HG03280 (cell line): ENCODE data around the gene ZNF777.
"Not testable (repeated sequence)": the region's sequence is repeated elsewhere in the genome, so short reads cannot be mapped to it uniquely, and the experiment has no call there.

Source experiments
- ATAC-seq: cut with Tn5 transposase; IDR thresholded peaks from one replicate; pipeline ENCODE4 v1.9.1; 2021; ENCODE audit warnings: mild to moderate bottlenecking, moderate library complexity; ENCODE audit not compliant: unreplicated experiment

Gene ZNF777

DNA sequence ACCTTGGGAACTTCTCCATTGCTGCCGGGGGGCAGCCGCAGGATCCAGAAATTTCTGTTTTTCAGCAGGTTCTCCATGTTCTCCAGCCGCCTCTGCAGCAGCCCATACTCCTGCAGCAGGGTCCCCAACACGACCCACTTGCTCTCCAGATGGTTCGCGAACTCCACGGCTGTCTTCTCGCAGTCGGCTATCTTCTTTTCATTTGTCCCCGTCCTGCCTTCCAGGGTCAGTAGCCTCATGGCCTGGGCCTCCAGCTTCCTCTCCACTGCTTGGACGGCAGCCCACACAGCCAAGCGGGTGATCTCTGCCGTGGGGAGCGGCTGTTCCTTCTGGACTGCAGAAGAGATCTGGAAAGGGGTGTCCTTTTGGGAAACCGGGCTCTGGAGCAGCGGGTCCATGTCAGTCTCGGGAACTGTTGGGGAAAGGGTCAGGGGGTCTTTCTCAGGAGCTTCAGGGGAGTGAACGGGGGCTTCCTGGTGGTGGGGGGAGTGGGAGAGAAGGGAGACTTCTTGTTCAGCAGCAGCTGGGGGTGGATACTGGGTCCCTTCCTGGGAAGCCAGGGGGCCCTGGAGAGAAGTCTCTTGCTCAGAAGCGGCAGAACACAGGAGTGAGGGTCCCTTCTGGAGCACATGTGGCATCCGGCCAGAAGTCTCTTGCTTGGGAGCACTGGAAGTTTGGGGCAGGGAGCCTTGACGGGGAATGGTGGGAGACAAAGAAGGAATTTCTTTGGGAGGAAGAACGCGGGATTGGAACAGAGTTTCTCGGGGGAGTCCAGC is 5.5 kb downstream of the ZNF777 start:
- no peak for ATAC-seq

DNA sequence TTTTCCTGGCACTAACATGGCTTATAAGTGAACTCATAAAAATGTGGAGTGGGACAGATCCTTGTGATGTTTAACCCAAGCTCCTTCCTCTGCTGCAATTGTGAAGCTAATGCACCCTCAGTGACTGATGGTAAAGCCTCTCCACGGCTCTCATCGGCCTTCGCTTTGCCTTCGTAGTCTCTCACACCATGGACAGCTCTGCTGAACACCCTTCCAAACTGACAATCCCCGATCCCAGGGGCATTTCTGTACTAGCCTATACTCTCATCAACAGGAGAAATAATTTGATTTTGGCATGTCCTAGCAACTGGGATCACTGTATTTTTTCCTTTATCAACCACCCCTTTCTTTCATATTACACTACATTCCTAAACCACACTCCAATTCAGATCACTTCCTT is 6.1 kb downstream of the ZNF777 start:
- no peak for ATAC-seq

DNA sequence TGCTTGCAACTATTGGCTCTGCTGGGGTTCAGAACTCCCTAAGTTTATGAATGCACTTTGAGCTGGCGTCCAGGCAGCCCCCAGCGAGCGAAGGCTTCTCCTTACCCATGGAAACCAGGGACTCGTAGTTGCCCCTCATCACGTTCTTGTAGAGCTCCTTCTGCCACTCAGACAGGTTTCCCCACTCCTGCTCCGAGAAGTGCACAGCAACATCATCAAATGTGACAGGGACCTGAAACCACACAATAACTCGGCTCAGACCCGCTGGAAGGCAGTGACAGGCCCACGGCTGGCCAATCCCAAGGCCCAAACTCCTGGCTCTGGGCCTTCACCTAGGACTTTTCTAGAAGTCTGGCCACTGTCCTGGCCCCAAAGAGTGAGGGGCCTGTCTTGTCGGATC is 6.9 kb downstream of the ZNF777 start:
- no peak for ATAC-seq

DNA sequence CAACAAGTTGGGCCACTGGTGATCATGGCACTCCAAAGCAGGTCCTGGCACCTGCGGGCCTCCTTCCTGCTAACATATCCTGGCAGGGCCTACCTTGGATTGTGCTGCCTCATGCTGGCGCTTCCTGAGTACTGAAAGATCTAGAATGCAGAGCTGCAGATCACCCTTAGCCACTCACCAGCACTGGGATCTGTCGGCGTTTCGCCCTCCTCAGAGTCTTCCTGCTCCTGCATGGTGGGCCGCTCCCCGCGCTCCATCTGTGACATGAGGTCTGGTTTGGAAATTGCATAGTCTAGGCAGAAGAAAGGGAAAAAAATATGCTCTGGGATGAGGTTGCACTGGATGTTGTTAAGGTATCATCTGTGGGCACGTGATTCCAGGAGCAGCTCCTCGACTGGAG is 10.0 kb downstream of the ZNF777 start:
- no peak for ATAC-seq

DNA sequence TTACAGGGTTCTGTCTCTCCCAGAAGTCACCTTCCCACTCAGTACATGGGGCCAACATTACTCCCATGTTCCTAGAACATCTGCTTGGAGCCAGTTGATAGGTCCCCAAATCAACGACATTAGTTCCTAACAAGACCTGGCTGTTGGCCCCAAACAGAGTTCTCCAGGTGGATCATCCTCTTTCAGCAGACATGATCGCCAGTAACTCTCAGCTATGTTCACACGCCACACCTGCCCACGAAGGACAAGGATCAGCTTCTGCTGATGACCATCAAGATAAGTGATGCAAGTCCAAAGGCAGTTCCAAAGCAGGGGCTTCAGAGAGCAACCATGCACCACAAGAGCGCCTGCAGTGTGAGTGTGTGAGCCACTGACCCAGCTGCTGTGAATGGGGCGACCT is 11.0 kb downstream of the ZNF777 start:
- no peak for ATAC-seq

DNA sequence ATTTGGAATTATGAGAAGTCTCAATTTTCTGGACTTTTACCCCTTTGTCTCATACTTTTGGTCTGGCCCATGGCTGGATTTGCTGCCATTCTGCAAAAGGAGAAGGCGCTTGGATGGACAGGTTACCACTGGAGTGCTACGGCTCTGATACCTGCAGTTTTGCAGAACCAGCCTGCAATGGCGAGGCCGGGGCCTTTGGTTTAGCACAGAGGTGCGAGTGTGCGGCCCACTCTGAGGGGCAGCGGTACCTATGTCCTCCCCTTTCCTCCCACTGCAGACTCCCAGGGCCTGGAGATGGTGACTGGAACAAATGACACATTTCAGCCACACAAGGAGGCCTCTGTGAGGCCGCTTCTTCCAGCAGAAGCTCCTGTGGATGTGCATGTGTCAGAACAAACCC is 11.9 kb downstream of the ZNF777 start:
- ATAC-seq: no peak

DNA sequence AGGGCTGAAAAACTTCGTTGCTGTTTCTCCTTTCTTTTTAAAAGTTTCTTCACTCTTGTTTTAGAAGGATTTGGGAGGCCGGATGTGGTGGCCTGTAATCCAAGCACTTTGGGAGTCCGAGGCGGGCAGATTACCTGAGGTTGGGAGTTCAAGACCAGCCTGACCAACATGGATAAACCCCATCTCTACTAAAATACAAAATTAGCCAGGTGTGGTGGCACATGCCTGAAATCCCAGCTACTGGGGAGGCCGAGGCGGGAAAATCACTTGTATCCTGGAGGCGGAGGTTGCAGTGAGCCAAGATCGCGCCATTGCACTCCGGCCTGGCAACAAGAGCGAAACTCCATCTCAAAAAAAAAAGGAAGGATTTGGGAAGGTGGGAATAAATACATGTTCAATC is 14.8 kb downstream of the ZNF777 start:
- not testable (repeated sequence) for ATAC-seq

DNA sequence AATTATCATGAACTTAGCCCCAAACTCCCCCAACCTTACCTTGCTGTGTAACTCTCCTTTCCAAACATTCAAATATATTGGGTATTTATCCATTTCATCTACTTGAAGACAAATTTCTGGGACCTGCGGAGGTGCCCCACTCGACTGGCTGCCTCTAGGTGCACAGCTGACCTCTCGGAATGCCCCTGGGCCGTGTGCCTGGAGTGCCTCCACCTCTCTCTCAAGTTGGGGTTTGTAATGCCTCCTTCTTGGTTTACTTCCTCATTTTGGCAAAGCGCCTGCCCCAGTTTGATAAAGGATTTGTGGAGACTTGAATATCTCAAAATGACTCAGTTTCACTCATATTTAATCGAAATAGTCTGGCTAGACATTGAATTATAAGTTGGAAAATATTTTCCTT is 16.6 kb downstream of the ZNF777 start:
- no peak for ATAC-seq

DNA sequence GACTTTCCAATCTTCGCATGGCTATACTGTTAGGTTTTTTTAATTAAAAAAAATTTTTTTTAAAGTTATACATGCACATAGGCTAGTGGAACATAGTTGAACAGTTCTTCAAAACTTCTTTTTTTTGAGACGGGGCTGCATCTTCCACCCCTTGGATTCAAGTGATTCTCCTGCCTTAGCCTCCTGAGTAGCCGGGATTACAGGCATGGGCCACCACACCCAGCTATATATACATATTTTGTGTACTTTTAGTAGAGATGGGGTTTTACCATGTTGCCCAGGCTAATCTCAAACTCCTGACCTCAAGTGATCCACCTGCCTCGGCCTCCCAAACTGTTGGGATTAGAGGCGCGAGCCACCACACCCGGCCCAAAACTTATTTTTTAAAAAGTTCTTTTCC is 17.3 kb downstream of the ZNF777 start:
- ATAC-seq: no peak

DNA sequence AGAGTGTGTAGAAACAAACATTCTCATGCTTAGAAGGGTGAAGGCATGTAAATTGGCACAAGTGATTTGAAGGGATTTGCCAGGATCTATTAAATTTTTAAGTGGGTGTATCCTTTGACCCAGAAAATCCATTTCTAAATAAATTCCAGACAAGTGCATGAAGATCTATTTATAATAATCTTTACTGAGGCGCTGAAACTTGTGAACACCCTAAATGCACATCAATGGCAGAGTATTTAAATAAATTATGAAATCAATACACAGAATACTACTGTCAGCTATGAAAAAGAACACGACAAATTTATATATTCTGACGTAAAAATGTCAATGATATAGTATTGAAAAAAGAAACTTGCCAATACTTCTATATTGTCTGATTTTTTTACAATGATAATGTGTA is 17.9 kb downstream of the ZNF777 start:
- ATAC-seq: no peak

DNA sequence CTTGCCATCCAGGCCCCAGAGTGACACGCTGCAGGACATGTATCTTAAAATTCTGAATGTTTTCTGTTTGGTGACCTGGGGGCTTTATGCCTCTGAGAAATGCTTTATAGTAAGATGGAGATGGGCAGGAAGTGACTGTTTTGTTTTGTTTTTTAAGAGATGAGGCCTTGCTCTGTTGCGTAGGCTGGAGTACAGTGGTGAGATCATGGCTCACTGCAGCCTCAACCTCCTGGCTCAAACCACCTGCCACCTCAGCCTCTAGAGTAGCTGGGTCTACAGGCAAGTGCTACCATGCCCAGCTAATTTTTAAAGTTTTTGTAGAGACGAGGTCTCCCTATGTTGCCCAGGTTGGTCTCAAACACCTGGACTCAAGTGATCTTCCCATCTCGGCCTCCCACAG is 20.6 kb downstream of the ZNF777 start:
- no peak for ATAC-seq

DNA sequence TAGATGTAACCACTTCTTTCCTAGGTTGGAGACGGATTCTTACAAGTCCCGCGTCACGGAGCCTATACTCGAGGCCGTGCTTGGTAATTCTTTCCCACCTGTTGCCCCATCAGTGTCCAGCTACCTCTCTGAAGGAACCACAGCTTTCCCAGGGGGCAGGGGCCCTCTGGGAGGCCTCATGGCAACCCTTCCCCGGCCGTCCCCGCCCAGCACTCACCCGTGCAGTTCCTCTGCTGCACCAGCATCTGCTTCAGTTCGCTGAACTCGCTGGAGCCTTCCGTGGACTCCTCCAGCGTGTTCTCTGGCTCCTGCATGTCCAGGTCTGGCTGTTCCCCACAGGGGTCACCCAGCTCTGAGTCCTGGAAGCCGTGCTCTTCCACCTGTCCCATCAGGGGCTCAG is 24.5 kb downstream of the ZNF777 start:
- ATAC-seq: no peak

DNA sequence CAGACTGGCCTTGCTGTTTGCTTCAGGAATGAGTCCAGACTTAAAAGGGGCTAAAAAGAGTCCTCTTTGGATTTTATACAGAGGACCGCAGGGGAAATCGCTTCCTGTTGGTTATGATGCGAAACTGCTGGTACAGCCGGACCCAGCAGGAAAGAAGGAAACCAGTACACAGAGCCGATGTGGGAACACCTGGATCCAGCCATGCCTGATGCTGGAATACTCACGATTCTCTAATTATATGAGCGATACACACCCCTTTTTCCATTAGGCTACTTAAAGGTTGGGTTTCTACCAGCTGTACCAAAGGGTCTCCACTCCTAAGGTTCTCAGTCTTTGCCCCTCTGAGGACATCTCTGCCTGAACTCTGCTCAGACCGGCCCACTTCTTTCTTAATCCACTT is 27.7 kb downstream of the ZNF777 start:
- no peak for ATAC-seq

DNA sequence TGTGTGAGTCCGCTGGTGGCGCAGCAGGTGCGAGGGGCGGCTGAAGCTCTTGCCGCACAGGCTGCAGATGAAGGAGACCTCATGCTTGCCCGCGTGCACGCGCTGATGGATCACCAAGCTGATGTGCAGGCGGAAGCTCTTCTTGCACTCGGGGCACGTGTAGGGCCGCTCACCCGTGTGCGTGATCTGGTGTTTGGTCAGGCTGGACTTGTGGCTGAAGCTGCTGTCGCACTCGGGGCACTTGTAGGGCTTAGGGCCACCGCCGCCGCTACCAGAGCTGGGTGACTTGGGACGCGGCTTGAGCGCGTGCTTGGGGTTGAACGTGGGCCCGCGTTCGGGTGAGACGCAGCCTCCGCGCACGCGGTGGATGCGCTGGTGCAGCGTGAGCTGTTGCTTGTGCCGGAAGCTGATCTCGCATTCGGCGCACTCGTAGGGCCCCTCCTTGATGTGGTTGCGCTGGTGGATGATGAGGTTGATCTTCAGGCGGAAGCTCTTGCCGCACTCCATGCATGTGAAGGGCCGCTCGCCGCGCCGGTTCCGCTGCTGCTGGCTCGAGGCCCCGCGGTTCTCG is 28.7 kb downstream of the ZNF777 start:
- no peak for ATAC-seq

DNA sequence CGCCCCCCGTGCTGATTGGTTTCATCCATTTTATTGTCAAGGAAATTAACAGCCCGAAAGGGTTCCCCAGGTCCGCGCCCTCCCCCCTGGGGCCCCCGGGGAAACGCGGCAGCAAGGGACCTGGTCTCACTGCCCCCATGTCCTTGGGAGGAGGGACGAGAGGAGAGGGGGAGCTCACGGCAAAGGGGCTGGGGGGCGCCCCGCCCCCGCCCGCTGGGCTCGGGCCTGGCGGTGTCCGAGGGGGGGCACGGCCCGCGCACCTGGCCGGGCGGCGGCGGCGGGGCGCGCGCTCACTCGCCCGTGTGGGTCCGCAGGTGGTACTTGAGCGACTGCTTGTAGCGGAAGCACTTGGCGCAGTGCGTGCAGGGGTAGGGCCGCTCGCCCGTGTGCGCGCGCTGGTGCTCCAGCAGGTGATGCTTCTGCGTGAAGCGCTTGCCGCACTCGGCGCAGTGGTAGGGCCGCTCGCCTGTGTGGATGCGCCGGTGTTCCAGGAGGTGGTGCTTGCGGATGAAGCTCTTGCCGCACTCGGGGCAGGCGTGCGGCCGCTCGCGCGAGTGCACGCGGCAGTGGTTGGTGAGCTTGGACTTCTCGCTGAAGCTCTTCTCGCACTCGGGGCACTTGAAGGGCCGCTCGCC is 29.3 kb downstream of the ZNF777 start:
- ATAC-seq: no peak

DNA sequence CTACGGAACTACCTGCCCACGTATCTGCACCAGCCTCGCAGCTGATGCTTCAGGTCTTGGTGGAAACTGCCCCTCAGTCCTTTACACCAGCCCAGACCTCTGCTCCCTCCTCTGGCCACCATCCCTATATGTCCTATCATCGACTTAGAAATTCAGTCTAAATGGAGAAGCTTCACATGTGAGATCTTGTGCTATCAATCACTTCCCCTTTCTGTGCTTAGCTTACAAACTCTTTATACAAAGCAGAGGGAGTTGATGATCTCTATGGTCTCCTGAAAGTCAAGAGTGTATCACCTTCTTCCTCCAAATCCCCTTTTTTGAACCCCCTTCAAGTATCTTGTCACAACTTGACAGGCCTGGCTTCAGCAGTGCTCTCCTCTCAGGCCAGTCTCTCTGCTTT is 30.7 kb downstream of the ZNF777 start:
- no peak for ATAC-seq

DNA sequence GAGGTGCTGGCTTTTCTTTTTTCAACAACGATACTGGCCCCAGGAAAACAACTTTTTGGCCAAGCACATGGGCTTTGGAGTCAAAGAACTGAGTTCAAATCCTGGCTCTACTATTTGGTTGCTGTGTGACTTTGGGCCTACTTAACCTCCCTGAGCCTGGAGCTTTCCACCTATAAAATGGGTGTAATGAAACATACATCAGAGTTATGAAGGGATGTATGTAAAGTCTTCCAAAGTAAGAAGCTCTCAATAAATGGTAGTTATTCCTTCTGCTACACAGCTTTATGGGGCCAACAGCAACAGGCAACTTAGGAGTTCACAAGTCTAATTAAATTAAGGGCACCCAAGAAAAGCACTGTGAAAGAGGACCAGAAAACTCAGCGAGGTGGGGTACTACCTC is 33.0 kb downstream of the ZNF777 start:
- ATAC-seq: no peak

DNA sequence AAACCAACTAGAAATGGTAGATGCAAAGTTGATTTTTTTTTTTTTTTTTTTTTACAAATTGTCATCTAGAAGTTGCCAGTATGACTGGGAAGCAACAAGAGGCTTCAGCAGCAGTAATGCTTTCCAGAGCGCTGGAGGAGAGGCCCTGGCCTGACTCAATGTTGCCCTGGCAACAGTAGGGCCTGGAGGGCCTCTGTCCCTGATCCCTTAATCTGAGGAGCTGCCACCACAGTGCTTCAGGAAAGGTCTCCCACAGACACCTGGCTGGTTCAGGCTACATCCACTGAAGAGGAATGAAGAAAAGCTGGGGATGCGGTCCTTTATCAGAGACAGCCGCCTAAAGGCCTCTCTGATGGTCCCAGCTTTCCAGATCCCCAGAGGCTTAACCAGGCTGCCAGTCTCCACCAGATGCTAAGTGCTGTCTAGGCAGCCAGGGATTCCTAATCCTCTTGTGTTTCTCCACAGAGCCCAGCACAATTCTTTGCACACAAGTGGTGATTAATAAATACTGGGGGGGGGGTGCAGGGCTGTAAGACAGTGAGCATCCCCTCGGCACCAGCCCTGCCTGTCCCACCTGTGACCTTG is 33.7 kb downstream of the ZNF777 start:
- ATAC-seq: no peak

DNA sequence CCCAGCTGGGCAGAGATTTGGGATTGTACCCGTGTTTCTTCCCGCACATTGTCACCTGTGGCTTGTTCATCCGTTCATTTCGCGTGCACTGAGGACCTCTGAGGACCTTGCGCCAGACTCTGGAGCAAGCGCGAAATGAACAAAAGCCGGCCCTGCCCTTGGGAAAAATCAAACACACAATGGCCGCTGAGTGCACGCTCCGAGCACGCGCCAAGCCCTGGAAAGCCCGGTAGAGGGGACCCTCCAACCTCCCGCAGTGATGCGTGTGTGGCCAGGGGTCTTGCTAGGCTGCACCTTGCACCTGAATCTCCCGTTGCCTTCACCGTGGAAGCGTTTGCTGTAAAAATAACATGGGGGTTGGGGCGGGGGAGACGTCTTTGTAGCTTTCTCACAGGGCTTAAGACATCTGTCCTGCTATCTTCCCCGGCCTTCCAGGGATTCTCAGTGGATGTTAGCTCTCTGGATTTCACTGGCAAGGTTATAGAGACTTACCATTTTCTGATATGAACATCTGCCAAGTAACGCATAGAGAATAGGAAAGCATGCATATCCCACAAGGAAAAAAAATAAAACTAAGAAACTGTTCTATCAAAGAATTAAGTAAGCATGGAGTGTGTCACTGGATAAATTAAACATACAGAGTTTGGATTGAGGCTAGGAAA is 37.3 kb downstream of the ZNF777 start:
- ATAC-seq: no peak

DNA sequence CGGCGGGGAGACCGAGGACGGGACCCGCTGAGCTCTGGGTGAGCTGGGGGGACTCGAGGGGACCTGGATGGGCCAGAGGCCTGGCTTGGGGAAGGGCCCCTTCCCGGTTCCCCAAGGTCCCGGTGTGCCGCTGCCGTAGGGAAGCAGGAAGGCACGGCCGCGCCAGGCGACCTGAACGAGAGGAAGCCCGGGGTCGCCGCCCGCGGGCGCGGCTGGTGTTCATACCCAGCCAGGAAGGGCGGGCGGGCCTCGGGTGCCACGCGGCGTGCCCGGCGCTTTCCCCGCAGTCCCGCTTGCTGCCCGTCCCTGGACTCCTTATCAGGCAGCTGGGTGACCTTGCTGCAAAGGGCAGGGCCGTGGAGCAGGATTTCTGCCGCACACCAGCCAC is 38.0 kb downstream of the ZNF777 start:
- ATAC-seq: peak; percentile 13

DNA sequence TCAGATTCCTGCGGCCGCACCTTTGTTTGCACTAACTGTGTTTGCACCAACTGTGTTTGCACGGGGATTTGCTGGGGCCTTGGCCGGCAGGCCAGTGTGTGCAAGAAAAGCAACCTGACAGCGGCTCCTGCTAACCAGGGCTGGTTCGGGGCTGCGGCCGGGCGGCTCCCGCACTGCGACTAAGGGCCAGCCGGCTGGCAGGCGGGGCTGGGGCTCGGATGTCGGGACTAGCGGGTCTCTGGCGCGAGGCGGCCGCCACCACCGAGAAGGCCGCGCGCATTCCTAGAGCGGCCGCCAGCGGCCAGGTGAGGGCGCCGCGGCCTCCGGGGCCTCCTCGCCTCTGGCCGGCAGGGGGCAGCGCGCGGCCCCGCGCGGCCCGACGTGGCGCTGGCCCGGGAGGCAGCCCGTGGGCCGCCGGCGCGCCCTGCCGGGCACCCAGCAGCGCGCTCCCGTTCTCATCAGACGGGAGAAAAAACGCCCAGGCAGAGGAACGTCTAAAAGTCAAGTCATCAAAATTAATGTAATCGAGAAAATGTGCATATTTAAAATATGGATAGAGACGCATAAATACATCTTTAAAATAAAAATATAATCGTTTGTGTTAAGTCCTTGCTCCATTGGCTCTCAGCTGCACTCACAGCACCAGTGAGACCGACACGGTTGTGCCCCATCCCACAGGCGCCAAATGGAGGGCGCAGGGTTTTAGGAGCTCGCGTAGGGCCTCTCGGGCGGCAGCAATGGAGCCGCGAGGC is 38.5 kb downstream of the ZNF777 start:
- ATAC-seq: peak; percentile 99
